Upper lobe of right lung (tissue), 1 donor: ENCODE results near the gene MCAM. TPM values are rescaled to one million over a fixed set of nuclear protein-coding genes. Genes with fewer than 3 reads are reported as not detected.
A peak's percentile ranks its signal among the peaks of the same experiment; 100 is the strongest.

ENCODE experiments used
- ATAC-seq: fragments of 200-7000 bp; cut with Tn5 transposase; one replicate; pipeline ENCODE4 v1.9.1; 2020; ENCODE audit warnings: mild to moderate bottlenecking, moderate library complexity
- DNase-seq: peaks from one replicate; pipeline ENCODE4 v3.0.0-alpha.2; 2020
- H3K27ac ChIP-seq: fragments of 200-600 bp; one replicate; pipeline ENCODE4 v1.8.0; 2022
- H3K27me3 ChIP-seq: fragments of 200-600 bp; one replicate; pipeline ENCODE4 v1.8.0; 2022; ENCODE audit warnings: mild to moderate bottlenecking
- H3K36me3 ChIP-seq: fragments of 200-600 bp; one replicate; pipeline ENCODE4 v1.8.0; 2022
- H3K4me1 ChIP-seq: fragments of 200-600 bp; one replicate; pipeline ENCODE4 v1.8.0; 2022
- H3K4me3 ChIP-seq: fragments of 200-600 bp; one replicate; pipeline ENCODE4 v1.8.0; 2022; ENCODE audit warnings: mild to moderate bottlenecking
- H3K9me3 ChIP-seq: fragments of 200-600 bp; one replicate; pipeline ENCODE4 v1.8.0; 2022
- intact Hi-C: fragments of 100-400 bp; cut with DNase I; formaldehyde crosslinking; loops from one replicate; pipeline ENCODE4 v1.11.0; 2022
- total RNA-seq: library from RNA; stranded (reverse); fragmentation: NEBNext Ultra II Directional; extraction: Animal tissue kit (Norgen Biotek cat#: 25700); gene quantifications from one replicate; pipeline ENCODE4 v1.2.1, GENCODE V29; 2021
- TF ChIP-seq, protein P1 (sequence below): fragments of 200-600 bp; IDR thresholded peaks from one replicate; pipeline ENCODE4 v1.8.0; 2022; ENCODE audit warnings: antibody characterized with exemption
- donor health status: DM: no; HTN: yes; CAD: no; lungs with severe emphysema.

Gene MCAM
- total RNA-seq, 1 donor from 2014 or later, result 134 TPM

DNA sequence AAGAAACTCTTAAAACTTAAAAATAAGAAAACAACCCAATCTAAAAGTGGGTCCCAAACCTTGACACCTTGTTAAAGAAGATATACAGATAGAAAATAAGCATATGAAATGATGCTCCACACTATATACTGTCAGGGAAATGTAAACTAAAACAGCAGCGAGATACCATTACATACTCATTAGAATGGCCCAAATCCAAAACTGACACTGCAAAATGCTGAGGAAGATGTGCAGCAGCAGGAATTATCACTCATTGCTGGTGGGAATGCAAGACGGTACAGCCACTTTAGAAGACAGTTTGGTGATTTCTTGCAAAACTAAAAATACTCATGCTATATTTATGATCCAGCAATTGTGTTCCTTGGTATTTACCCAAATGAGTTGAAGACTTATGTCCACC is 12.4 kb upstream of the MCAM start:
- Histone ChIP-seq H3K27me3 (peaks cover 3% of the 10 kb centered on the region), H3K4me1 (no peaks in the 10 kb centered on the region), H3K27ac (no peak overlapping the region), H3K4me3 (no peak overlapping the region), H3K36me3 (no peaks in the 10 kb centered on the region), H3K9me3 (no peaks in the 10 kb centered on the region)
- intact Hi-C loops, result no loop called here
- TF ChIP-seq, protein P1, sequence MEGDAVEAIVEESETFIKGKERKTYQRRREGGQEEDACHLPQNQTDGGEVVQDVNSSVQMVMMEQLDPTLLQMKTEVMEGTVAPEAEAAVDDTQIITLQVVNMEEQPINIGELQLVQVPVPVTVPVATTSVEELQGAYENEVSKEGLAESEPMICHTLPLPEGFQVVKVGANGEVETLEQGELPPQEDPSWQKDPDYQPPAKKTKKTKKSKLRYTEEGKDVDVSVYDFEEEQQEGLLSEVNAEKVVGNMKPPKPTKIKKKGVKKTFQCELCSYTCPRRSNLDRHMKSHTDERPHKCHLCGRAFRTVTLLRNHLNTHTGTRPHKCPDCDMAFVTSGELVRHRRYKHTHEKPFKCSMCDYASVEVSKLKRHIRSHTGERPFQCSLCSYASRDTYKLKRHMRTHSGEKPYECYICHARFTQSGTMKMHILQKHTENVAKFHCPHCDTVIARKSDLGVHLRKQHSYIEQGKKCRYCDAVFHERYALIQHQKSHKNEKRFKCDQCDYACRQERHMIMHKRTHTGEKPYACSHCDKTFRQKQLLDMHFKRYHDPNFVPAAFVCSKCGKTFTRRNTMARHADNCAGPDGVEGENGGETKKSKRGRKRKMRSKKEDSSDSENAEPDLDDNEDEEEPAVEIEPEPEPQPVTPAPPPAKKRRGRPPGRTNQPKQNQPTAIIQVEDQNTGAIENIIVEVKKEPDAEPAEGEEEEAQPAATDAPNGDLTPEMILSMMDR, result no peak
- ATAC-seq (no peak), DNase-seq (no peak)

- TF ChIP-seq, protein P1, result no peak
- no peaks in the 10 kb centered on the region for H3K36me3 ChIP-seq
- no peak overlapping the region for H3K27ac ChIP-seq
Observed at GRCh38 chr11:119324189-119324588, 7.3 kb upstream of the MCAM start.

DNA sequence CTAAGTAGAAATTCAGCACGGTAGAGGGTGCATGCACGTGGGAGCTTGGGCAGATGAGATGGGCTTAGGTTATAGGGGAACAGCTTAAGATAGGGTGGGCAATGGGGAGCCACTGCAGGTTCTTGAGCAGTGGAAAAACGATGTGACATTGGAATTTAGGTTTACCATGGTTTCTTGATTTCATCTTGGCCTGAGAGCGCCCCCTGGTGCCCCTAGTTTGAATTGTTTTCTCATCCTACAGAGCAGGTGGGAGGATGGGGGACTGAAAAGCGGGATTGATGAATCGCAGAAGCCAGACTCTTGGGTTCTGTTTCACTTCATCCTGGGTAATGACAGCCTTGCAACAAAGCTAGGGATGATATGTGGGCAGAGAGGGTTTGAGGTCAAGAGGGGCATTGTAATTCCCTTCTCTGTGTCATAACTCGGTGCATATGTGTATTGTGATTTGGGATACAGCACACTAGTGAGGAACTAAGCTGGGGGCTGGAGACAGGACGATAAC is 6.7 kb upstream of the MCAM start:
- peak; percentile 47 for ATAC-seq
- Histone ChIP-seq H3K4me3 (no peak overlapping the region), H3K27me3 (peaks cover 9% of the 10 kb centered on the region), H3K9me3 (no peaks in the 10 kb centered on the region), H3K27ac (no peak overlapping the region), H3K36me3 (no peaks in the 10 kb centered on the region), H3K4me1 (peaks cover 18% of the 10 kb centered on the region)
- TF ChIP-seq, protein P1, result peak; percentile 81
- intact Hi-C loops, result no loop called here
- no peak for DNase-seq

More at GRCh38 chr11:119324189-119324588, 7.3 kb upstream of the MCAM start:
- Histone ChIP-seq H3K4me3 (no peak overlapping the region), H3K9me3 (no peaks in the 10 kb centered on the region), H3K4me1 (peaks cover 15% of the 10 kb centered on the region), H3K27me3 (peaks cover 9% of the 10 kb centered on the region)
- no peak for DNase-seq
- ATAC-seq, result no peak
- intact Hi-C loops, result no loop called here

DNA sequence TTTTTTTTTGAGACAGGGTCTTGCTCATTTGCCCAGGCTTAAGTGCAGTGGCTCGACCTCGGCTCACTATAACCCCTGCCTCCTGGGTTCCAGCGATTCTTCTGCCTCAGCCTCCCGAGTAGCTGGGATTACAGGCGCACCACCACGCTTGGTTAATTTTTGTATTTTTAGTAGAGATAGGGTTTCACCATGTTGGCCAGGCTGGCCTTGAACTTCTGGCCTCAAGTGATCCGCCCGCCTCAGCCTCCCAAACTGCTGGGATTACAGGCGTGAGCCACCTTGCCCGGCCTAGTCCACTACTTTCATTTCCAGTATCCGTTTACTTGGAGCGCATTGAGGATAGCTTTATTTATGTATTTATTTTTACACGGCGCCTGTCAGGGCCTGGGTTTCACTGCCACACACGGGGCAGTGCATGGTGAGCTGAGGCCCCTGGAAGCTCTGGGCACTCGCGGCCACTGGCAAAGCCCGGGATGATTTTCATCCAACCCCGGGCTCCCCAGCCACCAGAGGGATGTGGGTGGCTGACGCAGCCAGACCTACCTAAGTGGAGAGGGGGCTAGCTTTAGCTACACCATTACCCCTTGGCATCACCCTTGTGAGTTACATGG is 6.1 kb upstream of the MCAM start:
- ATAC-seq (no peak), DNase-seq (no peak)
- peaks cover 9% of the 10 kb centered on the region for H3K27me3 ChIP-seq
- peaks cover 18% of the 10 kb centered on the region for H3K4me1 ChIP-seq
- intact Hi-C loops, result no loop called here
- no peak overlapping the region for H3K4me3 ChIP-seq
- TF ChIP-seq, protein P1, result no peak
- H3K27ac ChIP-seq, result no peak overlapping the region
- no peaks in the 10 kb centered on the region for H3K36me3 ChIP-seq
- H3K9me3 ChIP-seq, result no peaks in the 10 kb centered on the region

DNA sequence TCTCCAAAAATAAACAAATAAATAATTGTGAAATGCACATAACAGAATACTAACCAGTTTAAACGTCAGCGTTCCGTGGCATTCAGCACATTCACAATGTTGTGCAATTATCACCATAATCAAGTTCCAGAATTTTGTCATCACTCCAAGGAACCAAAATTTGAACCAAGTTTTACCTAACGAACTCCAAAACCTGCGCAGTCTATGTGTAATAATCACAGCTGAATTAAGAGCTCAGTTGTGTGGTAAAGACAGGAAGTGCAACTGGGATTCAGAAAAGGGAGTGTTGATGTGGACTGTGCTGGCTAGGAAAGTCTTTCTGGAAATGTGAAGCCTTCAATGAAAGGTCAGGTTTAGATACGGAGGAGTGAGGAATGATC is 5.4 kb upstream of the MCAM start:
- intact Hi-C loops, result no loop called here
- TF ChIP-seq, protein P1, result peak; percentile 15
- Histone ChIP-seq H3K9me3 (no peaks in the 10 kb centered on the region), H3K4me3 (no peak overlapping the region), H3K36me3 (no peaks in the 10 kb centered on the region), H3K27me3 (peaks cover 9% of the 10 kb centered on the region), H3K27ac (peak overlapping the region; percentile 87), H3K4me1 (peaks cover 20% of the 10 kb centered on the region)
- no peak for DNase-seq
- ATAC-seq, result no peak
